DOHH2 (cell line): ENCODE data around the gene ALG9.

Experiments
- CTCF ChIP-seq: fragments of 200-600 bp; sonication (generic); IDR thresholded peaks from one replicate; pipeline ENCODE4 v1.5.1; 2014; ENCODE audit warnings: antibody characterized with exemption, mild to moderate bottlenecking, low read depth, low read length; ENCODE audit not compliant: poor library complexity, severe bottlenecking
- EZH2phosphoT487 ChIP-seq: fragments of 200-600 bp; sonication (generic); IDR thresholded peaks from 2 replicates; pipeline ENCODE4 v1.6.1; 2017; ENCODE audit warnings: borderline replicate concordance, mild to moderate bottlenecking, antibody characterized with exemption, low read length, moderate library complexity, mixed read lengths

GRCh38 chr11:111766834-111767142 is 104.6 kb downstream of the ALG9 start:
- no peak for TF ChIP-seq CTCF
- no peak for TF ChIP-seq EZH2phosphoT487
